Nephron progenitor cell (in vitro differentiated cells): ENCODE results near the gene HIPK1.

Experiments used
- DNase-seq: peaks from one replicate; pipeline ENCODE4 v3.0.0; 2021
- H3K27ac Mint-ChIP-seq: 2 replicates; pipeline ENCODE4 v1.8.0; 2021; ENCODE audit warnings: mild to moderate bottlenecking, moderate library complexity, mixed read lengths
- H3K27me3 Mint-ChIP-seq: 2 replicates; pipeline ENCODE4 v1.8.0; 2021; ENCODE audit warnings: mild to moderate bottlenecking, low read depth, mixed read lengths; ENCODE audit not compliant: poor library complexity
- H3K36me3 Mint-ChIP-seq: 2 replicates; pipeline ENCODE4 v1.8.0; 2021; ENCODE audit warnings: low read depth, mixed read lengths
- H3K4me1 Mint-ChIP-seq: 2 replicates; pipeline ENCODE4 v1.8.0; 2021; ENCODE audit warnings: mixed read lengths
- H3K4me3 Mint-ChIP-seq: 2 replicates; pipeline ENCODE4 v1.8.0; 2021; ENCODE audit warnings: mild to moderate bottlenecking, moderate library complexity, mixed read lengths
- H3K9me3 Mint-ChIP-seq: 2 replicates; pipeline ENCODE4 v1.8.0; 2021; ENCODE audit warnings: mild to moderate bottlenecking, moderate library complexity, mixed read lengths
- CTCF ChIP-seq: fragments of 200-600 bp; sonication (generic); IDR thresholded peaks from 2 replicates; pipeline ENCODE4 v1.5.0; 2021; ENCODE audit warnings: antibody characterized with exemption

The HIPK1 gene

GRCh38 chr1:113990530-113990929, 61.4 kb downstream of the HIPK1 start:
- no peaks in the 10 kb centered on the region for H3K4me1 Mint-ChIP-seq
- H3K36me3 Mint-ChIP-seq = peaks cover 45% of the 10 kb centered on the region
- H3K4me3 Mint-ChIP-seq = no peak overlapping the region
- H3K27me3 Mint-ChIP-seq = peaks cover 13% of the 10 kb centered on the region
- peaks cover 57% of the 10 kb centered on the region for H3K9me3 Mint-ChIP-seq
- DNase-seq = no peak
- H3K27ac Mint-ChIP-seq = no peak overlapping the region
- TF ChIP-seq CTCF = no peak

GRCh38 chr1:113990961-113991360, 61.8 kb downstream of the HIPK1 start:
- H3K36me3 Mint-ChIP-seq = peaks cover 42% of the 10 kb centered on the region
- H3K4me1 Mint-ChIP-seq = no peaks in the 10 kb centered on the region

GRCh38 chr1:113991467-113991997, 62.4 kb downstream of the HIPK1 start:
- DNase-seq = no peak
- TF ChIP-seq CTCF = no peak
- Mint-ChIP-seq H3K4me3 (no peak overlapping the region), H3K4me1 (no peaks in the 10 kb centered on the region), H3K27me3 (peaks cover 13% of the 10 kb centered on the region), H3K9me3 (peaks cover 57% of the 10 kb centered on the region), H3K36me3 (peaks cover 36% of the 10 kb centered on the region), H3K27ac (no peak overlapping the region)

More at GRCh38 chr1:113990961-113991360, 61.8 kb downstream of the HIPK1 start:
- TF ChIP-seq CTCF = no peak
- Mint-ChIP-seq H3K9me3 (peaks cover 57% of the 10 kb centered on the region), H3K4me3 (no peak overlapping the region), H3K27me3 (peaks cover 13% of the 10 kb centered on the region), H3K27ac (no peak overlapping the region)
- DNase-seq = no peak

GRCh38 chr1:113993072-113993471, 63.9 kb downstream of the HIPK1 start:
- no peak for TF ChIP-seq CTCF
- H3K9me3 Mint-ChIP-seq = peaks cover 49% of the 10 kb centered on the region
- no peak overlapping the region for H3K4me3 Mint-ChIP-seq
- H3K4me1 Mint-ChIP-seq = peaks cover under 1% of the 10 kb centered on the region
- peaks cover 23% of the 10 kb centered on the region for H3K36me3 Mint-ChIP-seq
- DNase-seq = no peak
- H3K27ac Mint-ChIP-seq = no peak overlapping the region
- H3K27me3 Mint-ChIP-seq = peaks cover 14% of the 10 kb centered on the region

GRCh38 chr1:113993766-113994165, 64.6 kb downstream of the HIPK1 start:
- H3K27ac Mint-ChIP-seq = no peak overlapping the region
- peaks cover 21% of the 10 kb centered on the region for H3K36me3 Mint-ChIP-seq
- H3K4me3 Mint-ChIP-seq = no peak overlapping the region
- peaks cover 15% of the 10 kb centered on the region for H3K27me3 Mint-ChIP-seq
- TF ChIP-seq CTCF = no peak
- DNase-seq = no peak
- H3K9me3 Mint-ChIP-seq = peaks cover 42% of the 10 kb centered on the region
- peaks cover 7% of the 10 kb centered on the region for H3K4me1 Mint-ChIP-seq

- no peak overlapping the region for H3K4me3 Mint-ChIP-seq
- no peak for TF ChIP-seq CTCF
- no peak overlapping the region for H3K27ac Mint-ChIP-seq
- peaks cover 22% of the 10 kb centered on the region for H3K4me1 Mint-ChIP-seq
- H3K27me3 Mint-ChIP-seq = peaks cover 10% of the 10 kb centered on the region
- DNase-seq = no peak
- peaks cover 33% of the 10 kb centered on the region for H3K9me3 Mint-ChIP-seq
- peaks cover 18% of the 10 kb centered on the region for H3K36me3 Mint-ChIP-seq
These were observed 66.3 kb downstream of the HIPK1 start for GRCh38 chr1:113995382-113995781.
